ENCODE measurements around the gene ANTKMT.

- TF ChIP-seq CTCF (conservative IDR thresholded peaks at IDR 0.05; ENCODE audit: low read length), result no peak
- no peak for TF ChIP-seq EZH2phosphoT487 (IDR thresholded peaks at IDR 0.05; ENCODE audit: borderline replicate concordance)
These were observed 35.5 kb downstream of the ANTKMT start for GRCh38 chr16:756428-756827.
